Fibroblast of lung (primary cell): ENCODE data around the gene THUMPD2.
"Not testable (repeated sequence)": the region's sequence is repeated elsewhere in the genome, so short reads cannot be mapped to it uniquely, and the experiment has no call there.

ENCODE experiments used
- EZH2 ChIP-seq: IDR thresholded peaks from 2 replicates; pipeline ENCODE4 v1.5.1; 2012; ENCODE audit warnings: low read length, control low read depth, mild to moderate bottlenecking; ENCODE audit errors: missing control alignments
- TF ChIP-seq, protein P1 (sequence below), 2 donors: IDR thresholded peaks in 1 of 2; conservative IDR thresholded peaks in 1 of 2; 1 replicate in 1 of 2; 2 replicates in 1 of 2; pipeline ENCODE4 v1.5.1; 2011 to 2012; ENCODE audit warnings: low read length in 2 of 2, control low read depth in 1 of 2, inconsistent platforms in 1 of 2, low read depth in 1 of 2, mild to moderate bottlenecking in 1 of 2

- TF ChIP-seq, protein P1, sequence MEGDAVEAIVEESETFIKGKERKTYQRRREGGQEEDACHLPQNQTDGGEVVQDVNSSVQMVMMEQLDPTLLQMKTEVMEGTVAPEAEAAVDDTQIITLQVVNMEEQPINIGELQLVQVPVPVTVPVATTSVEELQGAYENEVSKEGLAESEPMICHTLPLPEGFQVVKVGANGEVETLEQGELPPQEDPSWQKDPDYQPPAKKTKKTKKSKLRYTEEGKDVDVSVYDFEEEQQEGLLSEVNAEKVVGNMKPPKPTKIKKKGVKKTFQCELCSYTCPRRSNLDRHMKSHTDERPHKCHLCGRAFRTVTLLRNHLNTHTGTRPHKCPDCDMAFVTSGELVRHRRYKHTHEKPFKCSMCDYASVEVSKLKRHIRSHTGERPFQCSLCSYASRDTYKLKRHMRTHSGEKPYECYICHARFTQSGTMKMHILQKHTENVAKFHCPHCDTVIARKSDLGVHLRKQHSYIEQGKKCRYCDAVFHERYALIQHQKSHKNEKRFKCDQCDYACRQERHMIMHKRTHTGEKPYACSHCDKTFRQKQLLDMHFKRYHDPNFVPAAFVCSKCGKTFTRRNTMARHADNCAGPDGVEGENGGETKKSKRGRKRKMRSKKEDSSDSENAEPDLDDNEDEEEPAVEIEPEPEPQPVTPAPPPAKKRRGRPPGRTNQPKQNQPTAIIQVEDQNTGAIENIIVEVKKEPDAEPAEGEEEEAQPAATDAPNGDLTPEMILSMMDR (conservative IDR thresholded peaks at IDR 0.05 in 1 of 2, IDR thresholded peaks at IDR 0.05 in 1 of 2; ENCODE audit: low read depth in 1 of 2, low read length in 2 of 2), result not testable (repeated sequence)
- not testable (repeated sequence) for TF ChIP-seq EZH2
Measured at GRCh38 chr2:39790216-39790818, 11.3 kb upstream of the THUMPD2 start.
